Thyroid gland (tissue), 4 donors: ENCODE results near the gene MCF2L.

Experiments
- CTCF ChIP-seq, 6 experiments: fragments of 200-600 bp in 3 of 6; fragments of 450-650 bp in 3 of 6; sonication (generic) in 3 of 6; IDR thresholded peaks; one replicate each; pipeline ENCODE4 v1.5.1; 2016 to 2019; ENCODE audit warnings: antibody characterized with exemption in 6 of 6, mild to moderate bottlenecking in 2 of 6, inconsistent platforms in 1 of 6, moderate library complexity in 1 of 6
- POLR2A ChIP-seq, 2 donors: fragments of 450-650 bp; IDR thresholded peaks; one replicate each; pipeline ENCODE4 v1.6.1; 2017; ENCODE audit warnings: antibody characterized with exemption in 2 of 2, mild to moderate bottlenecking in 2 of 2, moderate library complexity in 1 of 2

GRCh38 chr13:112969692-112970338, 801 bp downstream of the MCF2L start:
- no peak for TF ChIP-seq CTCF (IDR thresholded peaks at IDR 0.05)
- no peak for TF ChIP-seq POLR2A (IDR thresholded peaks at IDR 0.05)
